Gastrocnemius medialis (tissue), 4 donors: ENCODE data around the gene UNC13B. TPM values are rescaled to one million over a fixed set of nuclear protein-coding genes. Genes with fewer than 3 reads are reported as not detected.

Experiments
- ATAC-seq, 2 donors: fragments of 150-250 bp; one replicate each; pipeline ENCODE4 v1.9.1; 2016
- DNase-seq, 2 donors: peaks; one replicate each; pipeline ENCODE4 v3.0.0-alpha.2; 2019
- H3K27ac ChIP-seq, 4 donors: fragments of 200-600 bp; sonication (generic); 1 replicate in 1 of 4; 2 replicates in 3 of 4; pipeline ENCODE4 v1.5.1; 2016 to 2018; ENCODE audit warnings: mild to moderate bottlenecking in 2 of 4, moderate library complexity in 1 of 4
- H3K27me3 ChIP-seq, 3 donors: fragments of 200-600 bp; sonication (generic) in 2 of 3; 1 replicate in 1 of 3; 2 replicates in 2 of 3; pipeline versions ENCODE4 v1.5.1 to v1.6.0; 2016 to 2019; ENCODE audit warnings: mild to moderate bottlenecking in 1 of 3, moderate library complexity in 1 of 3
- H3K36me3 ChIP-seq, 2 donors: fragments of 200-600 bp; sonication (generic) in 1 of 2; one replicate each; pipeline ENCODE4 v1.5.1; 2017 to 2018
- H3K4me1 ChIP-seq, 2 donors: fragments of 200-600 bp; sonication (generic) in 1 of 2; one replicate each; pipeline ENCODE4 v1.5.1; 2016 to 2017; ENCODE audit warnings: mild to moderate bottlenecking in 2 of 2
- H3K4me3 ChIP-seq, 4 donors: fragments of 200-600 bp; sonication (generic) in 3 of 4; 1 replicate in 1 of 4; 2 replicates in 3 of 4; pipeline ENCODE4 v1.5.1; 2016 to 2019; ENCODE audit warnings: mild to moderate bottlenecking in 2 of 4
- H3K9me3 ChIP-seq, 3 donors: fragments of 200-600 bp; sonication (generic) in 2 of 3; 1 replicate in 1 of 3; 2 replicates in 2 of 3; pipeline ENCODE4 v1.5.1; 2016 to 2019
- POLR2A ChIP-seq, 2 donors: fragments of 450-650 bp; IDR thresholded peaks; one replicate each; pipeline ENCODE4 v1.6.1; 2017; ENCODE audit warnings: antibody characterized with exemption in 2 of 2, mild to moderate bottlenecking in 2 of 2, moderate library complexity in 2 of 2
- in situ Hi-C, 4 donors: fragments of 200-750 bp; cut with MboI; loops; one replicate each; pipeline versions ENCODE4 v1.15.0 to v1.8.0; 2017; ENCODE audit warnings: low sequenced_read_pairs in 4 of 4
- intact Hi-C: fragments of 100-400 bp; cut with DNase I; formaldehyde crosslinking; loops from one replicate; pipeline ENCODE4 v1.15.1; 2023; ENCODE audit warnings: low total_unique reads
- total RNA-seq, 4 donors: library from RNA; depleted of rRNA; stranded (reverse); fragments of >200 nt; gene quantifications; one replicate each; pipeline versions ENCODE4 v1.1.0 to v1.2.3, GENCODE V29; 2016
- TF ChIP-seq, protein P1 (sequence below), 5 experiments: fragments of 450-650 bp in 3 of 5; fragments of 200-600 bp in 2 of 5; sonication (generic) in 2 of 5; IDR thresholded peaks in 4 of 5; conservative IDR thresholded peaks in 1 of 5; 1 replicate in 4 of 5; 2 replicates in 1 of 5; pipeline ENCODE4 v1.5.1; 2016 to 2019; ENCODE audit warnings: antibody characterized with exemption in 5 of 5, mild to moderate bottlenecking in 3 of 5, moderate library complexity in 3 of 5

The UNC13B gene
- total RNA-seq, 4 donors from 2014 or later: 7.5 to 17.5 (median 13.1) TPM

- Histone ChIP-seq H3K27ac (no peak overlapping the region), H3K9me3 (peaks cover 0 to 2% (median 0%) of the 10 kb centered on the region in 3 donors), H3K36me3 (no peaks in the 10 kb centered on the region), H3K4me3 (no peak overlapping the region), H3K4me1 (peaks cover 0 to 4% of the 10 kb centered on the region in 2 donors), H3K27me3 (no peaks in the 10 kb centered on the region)
- TF ChIP-seq, protein P1, sequence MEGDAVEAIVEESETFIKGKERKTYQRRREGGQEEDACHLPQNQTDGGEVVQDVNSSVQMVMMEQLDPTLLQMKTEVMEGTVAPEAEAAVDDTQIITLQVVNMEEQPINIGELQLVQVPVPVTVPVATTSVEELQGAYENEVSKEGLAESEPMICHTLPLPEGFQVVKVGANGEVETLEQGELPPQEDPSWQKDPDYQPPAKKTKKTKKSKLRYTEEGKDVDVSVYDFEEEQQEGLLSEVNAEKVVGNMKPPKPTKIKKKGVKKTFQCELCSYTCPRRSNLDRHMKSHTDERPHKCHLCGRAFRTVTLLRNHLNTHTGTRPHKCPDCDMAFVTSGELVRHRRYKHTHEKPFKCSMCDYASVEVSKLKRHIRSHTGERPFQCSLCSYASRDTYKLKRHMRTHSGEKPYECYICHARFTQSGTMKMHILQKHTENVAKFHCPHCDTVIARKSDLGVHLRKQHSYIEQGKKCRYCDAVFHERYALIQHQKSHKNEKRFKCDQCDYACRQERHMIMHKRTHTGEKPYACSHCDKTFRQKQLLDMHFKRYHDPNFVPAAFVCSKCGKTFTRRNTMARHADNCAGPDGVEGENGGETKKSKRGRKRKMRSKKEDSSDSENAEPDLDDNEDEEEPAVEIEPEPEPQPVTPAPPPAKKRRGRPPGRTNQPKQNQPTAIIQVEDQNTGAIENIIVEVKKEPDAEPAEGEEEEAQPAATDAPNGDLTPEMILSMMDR (IDR thresholded peaks at IDR 0.05 in 4 of 5, conservative IDR thresholded peaks at IDR 0.05 in 1 of 5): no peak
- TF ChIP-seq POLR2A (IDR thresholded peaks at IDR 0.05): no peak
- ATAC-seq (no peak), DNase-seq (no peak)
- in situ Hi-C loops: loop anchor here in 1 of 4 donors (25.0 kb wide), 1 partner anchor 289 kb away; no protein-coding TSS in a partner anchor
- intact Hi-C loops: no loop called here
Measured at GRCh38 chr9:35426627-35427026, 264.8 kb downstream of the UNC13B start.

DNA sequence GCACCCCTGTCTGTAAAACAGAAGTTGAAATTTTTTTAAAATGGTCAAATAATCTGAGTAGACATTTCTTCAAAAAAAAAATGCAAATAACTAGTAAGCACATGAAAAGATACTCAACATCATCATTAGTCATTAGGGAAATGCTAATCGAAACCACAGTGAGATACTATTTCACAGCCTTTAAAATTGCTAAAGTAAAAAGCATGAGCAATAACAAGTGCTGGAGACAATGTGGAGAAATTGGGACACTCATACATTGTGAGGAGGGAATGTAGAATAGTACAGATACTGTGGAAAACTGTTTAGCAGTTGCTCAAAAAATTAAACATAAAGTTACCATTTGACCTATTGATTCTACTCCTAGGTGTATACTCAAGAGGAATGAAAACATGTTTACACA, 269.7 kb downstream of the UNC13B start:
- in situ Hi-C loops: loop anchor here in 1 of 4 donors (25.0 kb wide), 1 partner anchor 294 kb away; no protein-coding TSS in a partner anchor
- DNase-seq (no peak), ATAC-seq (no peak)
- Histone ChIP-seq H3K4me1 (no peaks in the 10 kb centered on the region), H3K36me3 (no peaks in the 10 kb centered on the region), H3K27ac (no peak overlapping the region), H3K9me3 (peaks cover 0 to 2% (median 0%) of the 10 kb centered on the region in 3 donors), H3K27me3 (no peaks in the 10 kb centered on the region), H3K4me3 (no peak overlapping the region)
- no peak for TF ChIP-seq POLR2A (IDR thresholded peaks at IDR 0.05)
- TF ChIP-seq, protein P1 (IDR thresholded peaks at IDR 0.05 in 4 of 5, conservative IDR thresholded peaks at IDR 0.05 in 1 of 5): no peak
- intact Hi-C loops: no loop called here

DNA sequence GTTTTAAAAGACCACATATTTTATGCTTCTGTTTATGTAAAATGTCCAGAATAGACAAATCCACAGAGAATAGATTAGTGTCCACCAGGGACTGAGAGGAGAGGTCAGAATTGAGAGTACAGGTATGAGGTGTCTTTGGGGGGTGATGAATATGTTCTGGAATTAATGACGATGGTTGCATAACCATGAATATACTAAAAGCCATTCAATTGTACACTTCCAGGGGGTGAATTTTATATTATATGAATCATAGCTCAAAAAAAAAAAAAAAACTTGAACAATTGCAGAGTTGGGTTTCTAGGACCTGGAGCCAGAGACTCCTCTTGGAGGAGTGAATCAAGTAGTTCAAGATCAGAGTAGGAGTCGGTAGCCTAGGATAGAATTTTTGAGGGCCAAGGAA, 270.3 kb downstream of the UNC13B start:
- ATAC-seq: no peak

GRCh38 chr9:35436933-35437332, 275.1 kb downstream of the UNC13B start:
- Histone ChIP-seq H3K27me3 (no peaks in the 10 kb centered on the region), H3K4me3 (no peak overlapping the region), H3K36me3 (no peaks in the 10 kb centered on the region), H3K9me3 (no peaks in the 10 kb centered on the region), H3K27ac (no peak overlapping the region), H3K4me1 (no peaks in the 10 kb centered on the region)
- TF ChIP-seq, protein P1 (IDR thresholded peaks at IDR 0.05 in 4 of 5, conservative IDR thresholded peaks at IDR 0.05 in 1 of 5): no peak
- no peak for TF ChIP-seq POLR2A (IDR thresholded peaks at IDR 0.05)
- intact Hi-C loops: no loop called here
- DNase-seq (no peak), ATAC-seq (no peak)
- in situ Hi-C loops: loop anchor here in 1 of 4 donors (25.0 kb wide), 1 partner anchor 300 kb away; no protein-coding TSS in a partner anchor

More for the DNA sequence above, 270.3 kb downstream of the UNC13B start:
- intact Hi-C loops (no loop called here), in situ Hi-C loops (loop anchor here in 1 of 4 donors (25.0 kb wide), 1 partner anchor 295 kb away; no protein-coding TSS in a partner anchor)
- TF ChIP-seq, protein P1 (IDR thresholded peaks at IDR 0.05 in 4 of 5, conservative IDR thresholded peaks at IDR 0.05 in 1 of 5): no peak
- no peak for TF ChIP-seq POLR2A (IDR thresholded peaks at IDR 0.05)
- H3K4me3 ChIP-seq: no peak overlapping the region
- no peaks in the 10 kb centered on the region for H3K36me3 ChIP-seq
- no peak for DNase-seq
- no peaks in the 10 kb centered on the region for H3K27me3 ChIP-seq
- H3K27ac ChIP-seq: no peak overlapping the region
- no peaks in the 10 kb centered on the region for H3K4me1 ChIP-seq
- H3K9me3 ChIP-seq: peaks cover 0 to 2% (median 0%) of the 10 kb centered on the region in 3 donors

DNA sequence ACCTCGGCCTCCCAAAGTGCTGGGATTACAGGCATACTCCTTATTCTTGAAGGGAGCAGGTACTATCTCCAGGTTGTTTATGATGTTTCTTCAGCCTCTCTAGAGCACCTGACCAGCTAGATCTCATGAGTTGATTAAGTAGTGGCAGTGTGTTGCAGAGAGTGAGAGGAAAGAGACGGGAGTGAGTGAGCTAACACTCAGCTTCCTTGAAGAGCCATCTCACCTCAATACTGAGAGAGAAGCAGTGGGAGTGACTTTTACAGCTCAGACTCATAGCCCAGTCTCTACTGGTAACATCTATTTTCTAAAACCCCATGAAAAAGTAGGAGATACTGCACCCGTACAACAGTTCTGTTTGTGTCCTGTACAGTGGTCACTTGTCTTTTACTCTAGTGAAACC, 284.2 kb downstream of the UNC13B start:
- no peak for TF ChIP-seq POLR2A (IDR thresholded peaks at IDR 0.05)
- TF ChIP-seq, protein P1 (IDR thresholded peaks at IDR 0.05 in 4 of 5, conservative IDR thresholded peaks at IDR 0.05 in 1 of 5): no peak
- no peaks in the 10 kb centered on the region for H3K36me3 ChIP-seq
- no peaks in the 10 kb centered on the region for H3K4me1 ChIP-seq
- no peak for ATAC-seq
- intact Hi-C loops: no loop called here
- in situ Hi-C loops: loop anchor here in 1 of 4 donors (25.0 kb wide), 1 partner anchor 309 kb away; no protein-coding TSS in a partner anchor
- no peaks in the 10 kb centered on the region for H3K27me3 ChIP-seq
- H3K4me3 ChIP-seq: no peak overlapping the region
- H3K9me3 ChIP-seq: no peaks in the 10 kb centered on the region
- H3K27ac ChIP-seq: no peak overlapping the region
- DNase-seq: no peak
